Activated CD8-positive, alpha-beta memory T cell treated with anti-CD3 and anti-CD28 coated beads, Interleukin-2, amount 50 U/mL, for 1 hour (primary cell): ENCODE measurements around the gene MTM1.

Experiments used
- DNase-seq: peaks from one replicate; pipeline ENCODE4 v3.0.0-alpha.2; 2020; ENCODE audit errors: extremely low read depth

MTM1 gene

DNA sequence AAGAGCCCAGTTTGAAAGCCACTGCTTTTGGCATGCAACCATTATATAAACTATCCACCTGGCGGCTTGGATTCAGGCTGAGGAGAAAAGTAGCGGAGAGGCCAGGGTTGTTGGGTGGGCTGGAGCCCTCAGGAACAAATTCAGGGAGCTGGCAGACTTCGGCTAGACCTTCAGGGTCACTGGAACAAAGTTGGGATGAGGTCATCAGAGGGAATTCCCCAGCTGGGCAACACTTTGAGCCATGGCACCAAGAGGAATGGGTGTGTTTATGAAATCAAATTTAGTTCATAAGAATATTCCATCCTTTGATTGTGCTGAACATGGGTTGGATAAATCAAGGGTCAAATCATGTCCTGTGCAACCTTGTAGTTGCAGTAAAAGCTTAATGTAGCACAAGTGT lies 146.8 kb downstream of the MTM1 start:
- no peak for DNase-seq

DNA sequence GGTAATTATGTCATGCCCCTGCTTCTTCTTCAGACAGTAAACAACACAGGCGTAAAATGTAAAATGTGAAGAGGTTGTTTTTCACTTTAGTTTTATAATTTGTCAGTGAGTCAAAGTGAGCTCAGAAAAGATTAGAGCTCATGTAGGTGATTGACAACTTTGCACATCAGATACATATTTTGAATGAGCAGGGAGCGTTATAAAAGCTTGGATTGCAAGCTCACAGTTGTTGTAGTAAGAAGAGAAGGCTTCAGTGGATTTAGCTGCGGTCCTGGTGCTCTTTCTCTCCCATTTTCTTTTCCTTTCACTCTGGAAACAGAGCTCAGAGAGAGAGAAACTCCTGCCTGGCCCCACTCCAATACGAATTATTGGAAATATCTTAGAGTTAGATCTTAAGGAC lies 151.2 kb downstream of the MTM1 start:
- DNase-seq, result no peak
